Measurements from ENCODE around the gene PBX4. TPM values are rescaled to one million over a fixed set of nuclear protein-coding genes. Genes with fewer than 3 reads are reported as not detected.

The PBX4 gene
- total and polyA plus RNA-seq, 2 donors (not counting 3 experiments of a cell fraction or from before 2014, with no cell fraction given): not detected

GRCh38 chr19:19619181-19619848 lies 828 bp upstream of the PBX4 start:
- Histone ChIP-seq H3K27me3 (ENCODE audit: control insufficient read depth in 2 of 2, insufficient read depth in 2 of 2, low read length in 2 of 2) (no peaks in the 10 kb centered on the region), H2AFZ (ENCODE audit: low read depth, low read length) (no peak overlapping the region), H3K9me1 (replicated peaks; ENCODE audit: control insufficient read depth, extremely low read depth, insufficient read depth, low read length) (no peaks in the 10 kb centered on the region), H3K4me3 (replicated peaks in 1 of 3; ENCODE audit: insufficient read depth in 1 of 3, low read depth in 1 of 3, low read length in 3 of 3) (no peak overlapping the region), H3K79me2 (ENCODE audit: control insufficient read depth, insufficient read depth, low read length) (no peaks in the 10 kb centered on the region), H4K20me1 (replicated peaks; ENCODE audit: control insufficient read depth, extremely low read depth, insufficient read depth, low read length) (no peaks in the 10 kb centered on the region), H3K36me3 (ENCODE audit: control insufficient read depth in 2 of 2, extremely low read depth in 1 of 2, insufficient read depth in 2 of 2, low read length in 2 of 2) (no peaks in the 10 kb centered on the region), H3K27ac (ENCODE audit: insufficient read depth, low read depth, low read length) (no peak overlapping the region), H3K9me3 (replicated peaks; ENCODE audit: control insufficient read depth, insufficient read depth, low read length) (no peaks in the 10 kb centered on the region), H3K4me1 (ENCODE audit: control insufficient read depth, extremely low read depth, insufficient read depth, low read length) (no peaks in the 10 kb centered on the region), H3K4me2 (ENCODE audit: insufficient read depth, low read length) (no peak overlapping the region), H3K9ac (replicated peaks; ENCODE audit: extremely low read depth, insufficient read depth, low read length) (no peak overlapping the region)
- TF ChIP-seq GATA2 (IDR thresholded peaks at IDR 0.05; ENCODE audit: insufficient read depth, insufficient read length, low read depth, low read length) (no peak), JUN (IDR thresholded peaks at IDR 0.05; ENCODE audit: borderline replicate concordance, insufficient read depth, insufficient read length, low read depth) (no peak), MYC (IDR thresholded peaks at IDR 0.05; ENCODE audit: low read depth, low read length) (no peak), POLR2A (IDR thresholded peaks at IDR 0.05; ENCODE audit: low read depth, low read length) (no peak), FOS (IDR thresholded peaks at IDR 0.05; ENCODE audit: borderline replicate concordance, insufficient read depth, low read length) (no peak), MAX (IDR thresholded peaks at IDR 0.05; ENCODE audit: insufficient read depth, insufficient read length) (no peak), POLR2AphosphoS5 (IDR thresholded peaks at IDR 0.05; ENCODE audit: insufficient read depth, low read depth, low read length) (no peak), CTCF (IDR thresholded peaks at IDR 0.05; ENCODE audit: extremely low read depth in 1 of 2, insufficient read depth in 1 of 2, low read depth in 1 of 2, low read length in 2 of 2) (no peak), EZH2 (IDR thresholded peaks at IDR 0.05; ENCODE audit: borderline replicate concordance, low read depth, low read length, severe bottlenecking) (no peak)
- DNase-seq (ENCODE audit: low read depth, low spot score) (no peak), FAIRE-seq (no peak)
- POLR2A ChIA-PET: no interaction called here
- dilution Hi-C loops (cut with MboI; ENCODE audit: extremely low pct_ligation_motif_present, low sequenced_read_pairs): no loop called here
- no TSS peak for BruUV-seq (replicated peaks)
- CTCF ChIA-PET: no interaction called here
- intact Hi-C loops (cut with micrococcal nuclease): no loop called here
